Activated naive CD8-positive, alpha-beta T cell treated with anti-CD3 and anti-CD28 coated beads, Interleukin-2, amount 50 U/mL, for 16 hours (primary cell): ENCODE data around the gene NEIL3.

Experiments
- DNase-seq: peaks from one replicate; pipeline ENCODE4 v3.0.0-alpha.2; 2020; ENCODE audit warnings: low read depth, low spot score

The NEIL3 gene

GRCh38 chr4:177411996-177412395 is 102.3 kb downstream of the NEIL3 start:
- no peak for DNase-seq
